ENCODE measurements around the gene GALNT11.
"Not testable (repeated sequence)": the region's sequence is repeated elsewhere in the genome, so short reads cannot be mapped to it uniquely, and the experiment has no call there.

The GALNT11 gene

DNA sequence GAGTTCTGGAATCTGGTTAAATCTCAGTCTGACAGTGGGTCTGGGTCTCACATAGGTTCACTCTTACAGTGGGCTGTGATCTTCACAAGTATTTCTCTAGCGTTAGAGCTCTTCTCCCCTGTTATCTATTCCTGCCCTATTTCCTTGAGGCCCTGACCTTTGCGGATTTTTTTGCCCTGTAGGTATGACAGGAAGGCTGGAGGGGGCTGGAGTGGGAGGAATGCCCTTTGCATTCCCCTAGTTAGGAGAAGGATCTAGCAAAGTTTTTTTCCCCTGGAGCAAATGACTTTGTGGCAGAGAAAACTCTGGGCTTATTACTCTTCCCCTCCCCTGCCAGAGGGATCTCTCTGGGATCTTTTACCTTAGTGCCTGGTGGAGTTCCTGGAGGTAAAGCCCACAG lies 49.2 kb downstream of the GALNT11 start:
- DNase-seq, result no peak

DNA sequence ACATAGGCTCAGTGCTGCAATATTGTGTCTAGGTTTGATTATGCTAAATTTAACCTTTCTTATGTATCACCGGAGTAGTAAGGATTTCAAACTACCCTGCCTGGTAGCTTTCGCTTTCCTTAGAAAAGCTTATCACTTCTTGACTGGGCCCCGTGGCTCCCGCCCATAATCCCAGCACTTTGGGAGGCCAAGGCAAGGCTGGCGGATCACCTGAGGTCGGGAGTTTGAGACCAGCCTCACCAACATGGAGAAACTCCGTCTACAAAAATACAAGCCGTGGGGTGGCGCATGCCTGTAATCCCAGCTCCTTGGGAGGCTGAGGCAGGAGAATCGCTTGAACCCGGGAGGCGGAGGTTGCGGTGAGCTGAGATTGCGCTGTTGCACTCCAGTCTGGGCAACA lies 49.9 kb downstream of the GALNT11 start:
- not testable (repeated sequence) for DNase-seq

GRCh38 chr7:152076324-152076821 lies 50.9 kb downstream of the GALNT11 start:
- DNase-seq, result peak in 3 of 56 donors; percentile 0 to 10 (median 7)

DNA sequence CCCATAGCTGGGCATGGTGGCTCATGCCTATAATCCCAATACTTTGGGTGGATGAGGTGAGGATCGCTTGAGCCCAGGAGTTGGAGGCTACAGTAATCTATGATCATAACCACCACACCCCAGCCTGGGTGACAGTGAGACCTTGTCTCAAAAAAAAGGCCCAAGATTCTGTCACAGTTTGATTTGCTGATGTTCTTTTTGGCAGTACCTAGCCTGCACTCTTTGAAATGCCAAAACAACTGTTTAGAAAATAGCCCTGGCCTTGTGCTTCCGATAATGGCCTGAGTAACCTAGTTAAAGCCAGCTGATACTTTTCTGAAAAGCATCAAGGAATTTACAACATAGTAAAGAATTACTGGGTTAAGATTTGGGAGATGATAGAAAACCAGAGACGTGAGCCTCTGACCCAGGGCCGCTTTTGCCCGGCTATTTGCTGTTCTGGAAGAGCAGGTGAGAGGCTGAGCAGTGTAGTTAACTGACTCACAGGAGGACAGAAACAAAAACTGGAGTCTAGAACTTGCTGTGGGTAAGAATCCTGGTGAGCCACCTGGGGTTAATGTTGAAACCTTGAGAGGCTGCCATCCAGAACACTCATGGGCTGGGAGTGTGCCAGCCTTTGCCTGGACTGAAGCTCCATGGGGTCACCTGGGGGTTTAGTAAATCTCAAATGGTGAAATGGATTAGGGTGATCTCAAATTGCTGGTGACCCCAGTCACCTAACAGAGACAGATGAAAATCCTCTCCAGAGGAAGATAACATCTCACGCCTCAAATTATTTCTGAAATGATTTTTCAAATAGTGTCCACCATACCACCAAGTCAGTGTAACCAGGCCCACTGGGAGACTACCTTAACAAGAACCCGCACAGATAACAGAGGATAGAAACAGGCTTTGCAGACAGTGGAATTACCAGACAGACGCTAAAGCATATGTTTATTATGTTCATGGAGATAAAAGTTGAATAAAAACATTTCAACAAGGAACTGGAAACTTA lies 51.8 kb downstream of the GALNT11 start:
- no peak for DNase-seq

DNA sequence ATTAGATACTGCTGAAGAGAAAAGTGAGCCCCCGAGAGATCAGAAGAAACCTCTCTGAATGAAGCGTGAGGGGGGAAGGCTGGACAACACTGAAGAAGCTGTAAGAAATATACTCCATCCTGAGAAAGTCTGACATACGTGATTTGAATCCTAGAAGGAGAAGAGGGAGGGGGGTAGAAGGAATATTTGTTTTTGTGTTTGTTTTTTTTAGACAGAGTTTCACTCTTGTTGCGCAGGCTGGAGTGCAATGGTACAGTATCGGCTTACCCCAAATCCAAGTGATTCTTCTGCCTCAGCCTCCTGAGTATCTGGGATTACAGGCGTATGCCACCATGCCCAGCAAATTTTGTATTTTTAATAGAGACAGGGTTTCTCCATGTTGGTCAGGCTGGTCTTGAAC lies 52.6 kb downstream of the GALNT11 start:
- no peak for DNase-seq

DNA sequence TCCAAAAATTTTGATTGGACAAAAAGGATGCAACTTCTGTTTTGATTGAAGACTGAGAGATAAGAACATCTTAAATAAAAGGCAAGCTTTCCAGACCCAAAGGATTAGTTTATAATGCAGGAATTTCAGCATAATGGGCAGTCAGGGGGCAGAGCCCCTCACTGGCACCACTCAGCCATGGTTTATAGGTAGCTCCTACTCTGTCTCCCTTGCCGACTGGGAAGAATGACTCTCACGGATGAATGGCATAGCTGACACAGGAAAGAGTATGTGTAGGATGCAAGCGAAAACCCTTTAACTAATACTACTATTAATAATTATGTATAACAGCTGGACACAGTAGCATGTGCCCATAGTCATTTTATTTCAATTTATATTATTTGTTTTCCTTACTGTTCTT lies 53.3 kb downstream of the GALNT11 start:
- no peak for DNase-seq

DNA sequence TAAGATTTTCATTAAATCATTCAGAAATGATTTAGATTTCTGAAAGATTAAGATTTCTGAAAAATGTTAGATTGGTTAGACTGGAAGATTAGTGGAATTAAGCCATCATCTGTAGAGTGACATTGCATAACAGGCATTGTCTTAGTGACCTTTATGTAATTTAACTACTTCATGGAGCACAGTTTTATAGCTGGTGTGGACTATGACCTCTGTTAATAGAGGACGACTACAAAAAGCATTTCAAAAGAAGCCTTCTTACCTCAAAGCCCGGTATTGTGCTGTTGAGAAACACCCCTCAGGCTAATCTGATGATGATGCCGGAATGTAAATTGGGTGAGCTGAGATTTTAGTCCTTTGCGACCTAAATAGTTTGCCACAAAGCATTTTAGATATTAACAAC lies 55.6 kb downstream of the GALNT11 start:
- no peak for DNase-seq

DNA sequence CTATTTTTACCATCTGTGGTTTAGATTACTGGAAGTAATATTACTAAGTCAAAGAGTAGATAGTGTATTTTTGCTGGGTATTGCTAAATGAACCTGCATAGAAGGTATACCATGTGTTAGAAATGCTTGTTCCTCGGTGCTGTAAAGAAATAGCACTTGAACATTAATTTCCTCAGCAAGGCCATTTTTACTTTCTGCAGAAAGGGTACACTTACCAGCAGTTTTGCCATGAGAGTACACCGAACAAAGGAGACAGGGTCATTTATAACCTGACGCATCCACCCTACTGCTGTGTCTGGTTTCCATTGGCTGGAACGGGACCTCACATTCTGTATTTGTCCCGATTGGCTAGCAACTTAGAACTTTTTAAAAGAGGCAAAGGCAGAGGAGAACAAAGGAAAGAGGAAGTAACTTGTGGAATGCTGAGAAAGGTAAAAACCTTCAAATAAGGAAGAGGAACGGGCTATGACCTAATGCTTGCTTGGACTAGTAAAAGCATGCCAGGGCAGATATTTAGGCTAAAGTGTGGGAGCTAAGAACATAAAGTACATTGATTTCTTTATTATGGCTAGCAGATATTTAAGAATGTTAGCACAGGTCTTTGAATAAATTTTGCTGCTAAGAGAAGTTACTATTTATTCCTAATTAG lies 56.7 kb downstream of the GALNT11 start:
- not testable (repeated sequence) for DNase-seq

GRCh38 chr7:152085131-152085530 lies 59.7 kb downstream of the GALNT11 start:
- no peak for DNase-seq

GRCh38 chr7:152086513-152086912 lies 61.0 kb downstream of the GALNT11 start:
- no peak for DNase-seq

- DNase-seq, result no peak
Measured at GRCh38 chr7:152089183-152089582, 63.7 kb downstream of the GALNT11 start.

DNA sequence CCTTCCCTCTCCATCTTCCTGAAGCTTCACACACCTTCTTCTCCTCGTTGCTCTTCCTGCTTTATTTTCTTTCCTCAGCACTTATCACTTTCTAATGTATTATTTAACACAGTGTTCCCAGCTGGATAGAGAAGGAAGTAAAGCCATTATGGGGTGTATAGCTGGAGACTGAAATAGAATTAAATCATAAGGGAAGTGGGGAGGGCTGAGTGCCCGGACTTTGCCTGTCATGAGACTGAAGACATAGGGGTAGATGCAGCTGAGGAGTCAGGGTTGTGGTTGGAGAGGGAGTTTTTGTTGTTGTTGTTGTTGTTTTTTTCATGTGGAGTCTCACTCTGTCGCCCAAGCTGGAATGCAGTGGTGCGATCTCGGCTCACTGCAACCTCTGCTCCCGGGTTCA lies 65.3 kb downstream of the GALNT11 start:
- DNase-seq, result no peak

GRCh38 chr7:152093717-152094116 lies 68.2 kb downstream of the GALNT11 start:
- no peak for DNase-seq

DNA sequence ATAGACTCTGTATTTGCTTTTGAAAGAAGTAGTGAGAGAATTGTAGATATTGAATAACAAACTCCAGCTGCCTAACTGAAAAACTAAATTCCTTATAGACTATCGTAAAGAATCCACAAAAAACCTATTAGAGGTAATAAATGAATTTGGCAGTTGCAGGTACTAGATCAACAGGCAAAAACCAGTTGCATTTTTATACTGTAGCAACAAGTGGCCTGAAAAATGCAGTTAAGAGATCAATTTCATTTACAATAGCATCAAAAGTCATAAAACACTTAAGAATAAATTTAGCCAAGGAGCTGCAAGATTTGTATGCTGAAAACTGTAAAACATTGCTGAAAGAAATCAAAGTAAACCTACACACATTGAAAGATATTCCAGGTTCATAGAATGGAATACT lies 70.3 kb downstream of the GALNT11 start:
- no peak for DNase-seq

DNA sequence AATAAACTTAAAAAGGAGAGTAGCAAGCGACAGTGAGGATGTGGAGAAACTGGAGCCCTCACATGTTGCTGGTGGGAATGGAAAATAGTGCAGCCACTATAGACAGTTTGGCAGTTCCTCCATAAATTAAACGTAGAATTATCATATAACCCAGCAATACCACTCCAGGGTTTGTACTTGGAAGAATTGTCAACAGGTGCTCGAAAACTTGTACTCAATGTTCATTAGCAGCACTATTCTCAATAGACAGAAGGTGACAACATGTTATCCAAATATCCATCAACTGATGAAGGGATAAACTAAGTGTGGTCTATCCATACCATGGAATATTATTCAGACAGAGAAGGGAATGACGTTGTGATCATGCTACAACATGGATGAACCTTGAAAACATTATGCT lies 71.9 kb downstream of the GALNT11 start:
- DNase-seq, result no peak

DNA sequence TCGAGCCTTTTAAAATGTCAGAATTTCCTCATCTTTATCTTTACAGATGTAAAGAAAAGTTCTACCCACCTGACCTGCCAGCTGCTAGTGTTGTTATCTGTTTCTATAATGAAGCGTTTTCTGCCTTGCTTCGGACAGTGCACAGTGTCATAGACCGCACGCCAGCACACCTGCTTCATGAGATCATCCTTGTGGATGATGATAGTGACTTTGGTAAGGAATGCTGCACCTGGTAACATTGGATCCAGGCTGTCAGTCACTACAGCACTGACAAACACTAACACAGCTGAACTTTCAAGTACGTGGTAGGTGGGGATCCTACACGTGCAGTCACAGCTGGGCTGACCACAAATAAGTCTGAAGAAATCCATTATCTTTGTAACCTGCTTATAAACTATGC lies 77.6 kb downstream of the GALNT11 start:
- no peak for DNase-seq

- DNase-seq, result no peak
Measured at GRCh38 chr7:152103691-152104090, 78.2 kb downstream of the GALNT11 start.

GRCh38 chr7:152105205-152105604 lies 79.7 kb downstream of the GALNT11 start:
- DNase-seq, result no peak

- DNase-seq, result no peak
Measured at GRCh38 chr7:152106990-152107389, 81.5 kb downstream of the GALNT11 start.

- no peak for DNase-seq
Measured at GRCh38 chr7:152107945-152108344, 82.5 kb downstream of the GALNT11 start.

DNA sequence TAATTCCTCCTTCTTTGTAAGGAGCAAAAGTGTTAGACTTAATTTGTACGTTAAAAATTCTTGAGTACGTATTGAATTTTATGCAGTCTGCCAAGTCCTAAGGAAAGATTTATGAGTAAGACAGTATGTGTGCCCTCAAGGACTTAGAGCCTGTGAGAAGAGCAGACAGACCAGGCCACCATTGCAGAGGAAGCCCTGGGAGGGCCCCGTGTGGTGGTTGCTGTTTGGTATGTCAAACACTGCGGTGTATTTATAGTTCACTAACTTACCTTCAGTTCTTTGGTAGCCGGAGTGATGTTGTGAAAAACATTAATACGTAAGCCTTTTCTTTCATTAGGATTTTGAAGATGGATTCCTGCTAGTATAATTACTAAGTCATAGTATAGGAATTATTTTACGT lies 82.9 kb downstream of the GALNT11 start:
- no peak for DNase-seq

GRCh38 chr7:152112829-152113228 lies 87.4 kb downstream of the GALNT11 start:
- DNase-seq, result no peak

Measured in nucleus accumbens (tissue), 56 donors.